SK-N-SH treated with all-trans-retinoic acid at 6 μM for 48 hours (cell line): ENCODE data around the gene ALS2.

Source experiments
- ARNTL ChIP-seq: fragments of 450-650 bp; formaldehyde crosslinking; IDR thresholded peaks from 2 replicates; pipeline ENCODE4 v1.5.0; 2020; ENCODE audit warnings: low read depth, mild to moderate bottlenecking, moderate library complexity, borderline replicate concordance
- CSDC2 ChIP-seq: fragments of 250-450 bp; sonication (Bioruptor Pico); IDR thresholded peaks from 2 replicates; pipeline ENCODE4 v1.5.0; 2020; ENCODE audit warnings: mild to moderate bottlenecking, moderate library complexity
- PPARA ChIP-seq: fragments of 250-450 bp; sonication (Bioruptor Pico); IDR thresholded peaks from 2 replicates; pipeline ENCODE4 v1.5.0; 2020; ENCODE audit warnings: mild to moderate bottlenecking, borderline replicate concordance
- TOX ChIP-seq: fragments of 250-450 bp; sonication (Bioruptor Pico); IDR thresholded peaks from 2 replicates; pipeline ENCODE4 v1.8.0; 2021; ENCODE audit warnings: mild to moderate bottlenecking, moderate library complexity, borderline replicate concordance
- ZFP3 ChIP-seq: fragments of 250-450 bp; sonication (Bioruptor Pico); IDR thresholded peaks from 2 replicates; pipeline ENCODE4 v1.5.0; 2020; ENCODE audit warnings: mild to moderate bottlenecking, moderate library complexity
- ZNF8 ChIP-seq: fragments of 450-650 bp; formaldehyde crosslinking; IDR thresholded peaks from 2 replicates; pipeline ENCODE4 v1.5.0; 2020; ENCODE audit warnings: mild to moderate bottlenecking, moderate library complexity

- no peak for TF ChIP-seq PPARA
- TF ChIP-seq CSDC2 (CRISPR knock-in tag), result no peak
- no peak for TF ChIP-seq ZFP3 (CRISPR knock-in tag)
- TF ChIP-seq ZNF8 (CRISPR knock-in tag), result no peak
- TF ChIP-seq ARNTL, result no peak
- no peak for TF ChIP-seq TOX (CRISPR knock-in tag)
These were observed 13.6 kb upstream of the ALS2 start for GRCh38 chr2:201794294-201794693.
